Mucosa of descending colon (tissue), 3 donors: Measurements from ENCODE around the gene KRTAP13-1. TPM values are rescaled to one million over a fixed set of nuclear protein-coding genes. Genes with fewer than 3 reads are reported as not detected.

ENCODE experiments used
- ATAC-seq: fragments of 200-7000 bp; cut with Tn5 transposase; one replicate; pipeline ENCODE4 v1.9.1; 2020; ENCODE audit warnings: mild to moderate bottlenecking, moderate library complexity
- DNase-seq, 3 donors: peaks; one replicate each; pipeline ENCODE4 v3.0.0-alpha.2; 2020
- H3K36me3 ChIP-seq: fragments of 200-600 bp; one replicate; pipeline ENCODE4 v1.8.0; 2021; ENCODE audit warnings: low read depth, mild to moderate bottlenecking
- H3K4me1 ChIP-seq: fragments of 200-600 bp; one replicate; pipeline ENCODE4 v1.8.0; 2021; ENCODE audit warnings: low read depth, mild to moderate bottlenecking
- H3K4me3 ChIP-seq: fragments of 200-600 bp; one replicate; pipeline ENCODE4 v1.8.0; 2021; ENCODE audit warnings: mild to moderate bottlenecking
- H3K9me3 ChIP-seq: fragments of 200-600 bp; one replicate; pipeline ENCODE4 v1.8.0; 2021; ENCODE audit warnings: mild to moderate bottlenecking
- CTCF ChIP-seq: fragments of 200-600 bp; IDR thresholded peaks from one replicate; pipeline ENCODE4 v1.8.0; 2022; ENCODE audit warnings: antibody characterized with exemption, mild to moderate bottlenecking
- intact Hi-C, 2 donors: fragments of 100-400 bp; cut with DNase I in 1 of 2; cut with micrococcal nuclease in 1 of 2; formaldehyde crosslinking; loops; one replicate each; pipeline versions ENCODE4 v1.11.0 to v1.11.1; 2022; cut with DNase I, micrococcal nuclease
- total RNA-seq, 3 donors: library from RNA; stranded (reverse); fragmentation: NEBNext Ultra II Directional in 2 of 3; extraction: Animal tissue kit (Norgen Biotek cat#: 25700) in 2 of 3; gene quantifications; one replicate each; pipeline versions ENCODE4 v1.2.1 to v1.2.4, GENCODE V29; 2021 to 2023
- donor health status: DM: no; HTN: no; CAD: no; lungs with moderate emphysema.
- donor health status: DM: no; HTN: no; CAD: no.
- donor health status: DM: no; HTN: yes; CAD: no.

KRTAP13-1 gene
- total RNA-seq, 3 donors from 2014 or later: not detected

- DNase-seq: no peak
- no peaks in the 10 kb centered on the region for H3K36me3 ChIP-seq
- TF ChIP-seq CTCF: no peak
- ATAC-seq: no peak
- H3K4me1 ChIP-seq: no peaks in the 10 kb centered on the region
- H3K9me3 ChIP-seq: no peaks in the 10 kb centered on the region
- intact Hi-C loops: no loop called here
- no peak overlapping the region for H3K4me3 ChIP-seq
Measured at GRCh38 chr21:30355906-30356305, 39.9 kb upstream of the KRTAP13-1 start.

- Histone ChIP-seq H3K9me3 (no peaks in the 10 kb centered on the region), H3K4me1 (peaks cover 4% of the 10 kb centered on the region), H3K36me3 (no peaks in the 10 kb centered on the region), H3K4me3 (no peak within 1 kb of the TSS)
- no peak for TF ChIP-seq CTCF
- ATAC-seq: peak; percentile 96
- intact Hi-C loops: no loop called here
- DNase-seq: peak in 1 of 3 donors; percentile 3
Measured at GRCh38 chr21:30372139-30372770, 23.6 kb upstream of the KRTAP13-1 start, which contains the start of gene KRTAP13-2. Gene KRTAP13-2 (minus strand): TSS chr21:30372271. CDS start chr21:30372213, 58 bp downstream.

GRCh38 chr21:30382201-30382600 lies 13.6 kb upstream of the KRTAP13-1 start:
- Histone ChIP-seq H3K4me1 (no peaks in the 10 kb centered on the region), H3K4me3 (no peak overlapping the region), H3K36me3 (no peaks in the 10 kb centered on the region), H3K9me3 (no peaks in the 10 kb centered on the region)
- ATAC-seq (no peak), DNase-seq (no peak)
- intact Hi-C loops: no loop called here
- no peak for TF ChIP-seq CTCF

GRCh38 chr21:30391492-30392025 lies 4.3 kb upstream of the KRTAP13-1 start:
- no peak for TF ChIP-seq CTCF
- Histone ChIP-seq H3K4me3 (no peak overlapping the region), H3K9me3 (no peaks in the 10 kb centered on the region), H3K36me3 (no peaks in the 10 kb centered on the region), H3K4me1 (no peaks in the 10 kb centered on the region)
- intact Hi-C loops: no loop called here
- DNase-seq (no peak), ATAC-seq (no peak)

- no peaks in the 10 kb centered on the region for H3K4me1 ChIP-seq
- ATAC-seq (peak; percentile 100), DNase-seq (peak; percentile 43 to 57 (median 56))
- intact Hi-C loops: no loop called here
- no peaks in the 10 kb centered on the region for H3K9me3 ChIP-seq
- H3K36me3 ChIP-seq: no peaks in the 10 kb centered on the region
- TF ChIP-seq CTCF: peak; percentile 13
- no peak overlapping the region for H3K4me3 ChIP-seq
Measured at GRCh38 chr21:30408782-30409494, 13.1 kb downstream of the KRTAP13-1 start.
